Measurements from ENCODE around the gene SYT15.
"Not testable (repeated sequence)": the region's sequence is repeated elsewhere in the genome, so short reads cannot be mapped to it uniquely, and the experiment has no call there.

- TF ChIP-seq CTCF, POLR2A (IDR thresholded peaks at IDR 0.05): not testable (repeated sequence)
These were observed 52.8 kb downstream of the SYT15 start for GRCh38 chr10:46631683-46632082.
